Panc1 (cell line): ENCODE results near the gene PNKD. TPM values are rescaled to one million over a fixed set of nuclear protein-coding genes. Genes with fewer than 3 reads are reported as not detected.

ENCODE experiments used
- ATAC-seq: fragments of 200-7000 bp; cut with Tn5 transposase; 2 replicates; pipeline ENCODE4 v1.9.1; 2020; ENCODE audit warnings: mild to moderate bottlenecking, moderate library complexity
- BruUV-seq: library from RNA; stranded (reverse); fragments of 400-500 nt; replicated peaks from 2 replicates; lab custom pipeline; 2021; lab: Mats Ljungman, UMichigan
- CTCF ChIA-PET: fragments of 300-600 bp; sonication (Branson Sonifier 250); formaldehyde crosslinking; loops from one replicate; lab custom pipeline; 2022; ENCODE audit warnings: antibody characterized with exemption; lab: Charles Lee
- POLR2A ChIA-PET: fragments of 300-600 bp; sonication (Branson Sonifier 250); formaldehyde crosslinking; loops from one replicate; lab custom pipeline; 2022; ENCODE audit warnings: antibody characterized with exemption; lab: Charles Lee
- DNase-seq: peaks from one replicate; pipeline ENCODE4 v3.0.0-alpha.2; 2010; ENCODE audit warnings: low read depth, low spot score
- H3K27ac ChIP-seq: 2 replicates; pipeline ENCODE4 v1.5.1; 2011; ENCODE audit warnings: mild to moderate bottlenecking, low read length, inconsistent platforms
- H3K27me3 ChIP-seq: fragments of 200-500 bp; sonication (Bioruptor generic); 2 replicates; pipeline ENCODE4 v1.6.0; 2014; ENCODE audit warnings: low read length, inconsistent platforms; ENCODE audit not compliant: control insufficient read depth, insufficient read depth
- H3K36me3 ChIP-seq: fragments of 200-500 bp; sonication (Bioruptor generic); 2 replicates; pipeline ENCODE4 v1.5.1; 2014; ENCODE audit warnings: inconsistent platforms, mild to moderate bottlenecking, low read length, moderate library complexity; ENCODE audit not compliant: control insufficient read depth, insufficient read depth
- H3K4me1 ChIP-seq: 2 replicates; pipeline ENCODE4 v1.5.1; 2011; ENCODE audit warnings: inconsistent platforms, mild to moderate bottlenecking, low read length, moderate library complexity; ENCODE audit not compliant: control insufficient read depth, insufficient read depth
- H3K4me3 ChIP-seq, 2 experiments: 2 replicates each; pipeline ENCODE4 v1.5.1; 2011 to 2012; ENCODE audit warnings: low read depth in 2 of 2, low read length in 2 of 2, mild to moderate bottlenecking in 2 of 2, inconsistent platforms in 1 of 2, moderate library complexity in 1 of 2
- H3K9me3 ChIP-seq: fragments of 200-500 bp; sonication (Bioruptor generic); 2 replicates; pipeline ENCODE4 v1.5.1; 2014; ENCODE audit warnings: low read depth, mild to moderate bottlenecking, inconsistent platforms, low read length, moderate library complexity; ENCODE audit not compliant: control insufficient read depth, insufficient read depth
- POLR2AphosphoS5 ChIP-seq: IDR thresholded peaks from 2 replicates; pipeline ENCODE4 v1.6.1; 2012; ENCODE audit warnings: mild to moderate bottlenecking, low read depth, low read length, moderate library complexity
- REST ChIP-seq, 2 experiments: IDR thresholded peaks; 2 replicates each; pipeline ENCODE4 v1.6.1; 2011 to 2012; ENCODE audit warnings: low read depth in 2 of 2, control low read depth in 1 of 2, low read length in 1 of 2, mild to moderate bottlenecking in 1 of 2, moderate library complexity in 1 of 2; ENCODE audit not compliant: insufficient read depth in 1 of 2
- SIN3A ChIP-seq: IDR thresholded peaks from 2 replicates; pipeline ENCODE4 v1.6.1; 2012; ENCODE audit warnings: low read depth, mild to moderate bottlenecking, low read length, moderate library complexity, borderline replicate concordance; ENCODE audit not compliant: insufficient read depth
- TCF7L2 ChIP-seq: IDR thresholded peaks from 2 replicates; pipeline ENCODE4 v1.6.1; 2011; ENCODE audit warnings: mild to moderate bottlenecking, low read depth, low read length, inconsistent platforms
- in situ Hi-C: cut with HindIII; loops from 2 replicates; pipeline ENCODE4 v1.10.0; 2016; ENCODE audit warnings: low sequenced_read_pairs, low pct_unique_long_range_greater_than_20kb
- intact Hi-C: fragments of 100-400 bp; cut with micrococcal nuclease; formaldehyde crosslinking; loops from one replicate; pipeline ENCODE4 v1.10.0; 2022; ENCODE audit not compliant: unreplicated experiment
- total RNA-seq: library from RNA; stranded (reverse); gene quantifications from one replicate; pipeline ENCODE4 v1.2.1, GENCODE V29; 2021; ENCODE audit not compliant: unreplicated experiment
- TF ChIP-seq, protein P1 (sequence below): fragments of 450-650 bp; IDR thresholded peaks from 2 replicates; pipeline ENCODE4 v1.5.1; 2017; ENCODE audit warnings: mild to moderate bottlenecking

Gene PNKD
- total RNA-seq, 1 experiment from 2014 or later: 49.0 TPM

- ATAC-seq: no peak
- TF ChIP-seq REST (IDR thresholded peaks at IDR 0.05; ENCODE audit: insufficient read depth in 1 of 2, low read depth in 2 of 2, low read length in 1 of 2) (no peak), SIN3A (no peak), POLR2AphosphoS5 (no peak), TCF7L2 (no peak)
- TF ChIP-seq, protein P1, sequence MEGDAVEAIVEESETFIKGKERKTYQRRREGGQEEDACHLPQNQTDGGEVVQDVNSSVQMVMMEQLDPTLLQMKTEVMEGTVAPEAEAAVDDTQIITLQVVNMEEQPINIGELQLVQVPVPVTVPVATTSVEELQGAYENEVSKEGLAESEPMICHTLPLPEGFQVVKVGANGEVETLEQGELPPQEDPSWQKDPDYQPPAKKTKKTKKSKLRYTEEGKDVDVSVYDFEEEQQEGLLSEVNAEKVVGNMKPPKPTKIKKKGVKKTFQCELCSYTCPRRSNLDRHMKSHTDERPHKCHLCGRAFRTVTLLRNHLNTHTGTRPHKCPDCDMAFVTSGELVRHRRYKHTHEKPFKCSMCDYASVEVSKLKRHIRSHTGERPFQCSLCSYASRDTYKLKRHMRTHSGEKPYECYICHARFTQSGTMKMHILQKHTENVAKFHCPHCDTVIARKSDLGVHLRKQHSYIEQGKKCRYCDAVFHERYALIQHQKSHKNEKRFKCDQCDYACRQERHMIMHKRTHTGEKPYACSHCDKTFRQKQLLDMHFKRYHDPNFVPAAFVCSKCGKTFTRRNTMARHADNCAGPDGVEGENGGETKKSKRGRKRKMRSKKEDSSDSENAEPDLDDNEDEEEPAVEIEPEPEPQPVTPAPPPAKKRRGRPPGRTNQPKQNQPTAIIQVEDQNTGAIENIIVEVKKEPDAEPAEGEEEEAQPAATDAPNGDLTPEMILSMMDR: no peak
- Histone ChIP-seq H3K4me1 (peaks cover 13% of the 10 kb centered on the region), H3K4me3 (no peak overlapping the region), H3K9me3 (no peaks in the 10 kb centered on the region), H3K27ac (no peak overlapping the region), H3K36me3 (no peaks in the 10 kb centered on the region), H3K27me3 (no peaks in the 10 kb centered on the region)
- ChIA-PET POLR2A (no interaction called here), CTCF (no interaction called here)
- no peak for DNase-seq
- in situ Hi-C loops (no loop called here), intact Hi-C loops (no loop called here)
- BruUV-seq: no TSS peak
These were observed 49.6 kb downstream of the PNKD start for GRCh38 chr2:218319813-218320365.

DNA sequence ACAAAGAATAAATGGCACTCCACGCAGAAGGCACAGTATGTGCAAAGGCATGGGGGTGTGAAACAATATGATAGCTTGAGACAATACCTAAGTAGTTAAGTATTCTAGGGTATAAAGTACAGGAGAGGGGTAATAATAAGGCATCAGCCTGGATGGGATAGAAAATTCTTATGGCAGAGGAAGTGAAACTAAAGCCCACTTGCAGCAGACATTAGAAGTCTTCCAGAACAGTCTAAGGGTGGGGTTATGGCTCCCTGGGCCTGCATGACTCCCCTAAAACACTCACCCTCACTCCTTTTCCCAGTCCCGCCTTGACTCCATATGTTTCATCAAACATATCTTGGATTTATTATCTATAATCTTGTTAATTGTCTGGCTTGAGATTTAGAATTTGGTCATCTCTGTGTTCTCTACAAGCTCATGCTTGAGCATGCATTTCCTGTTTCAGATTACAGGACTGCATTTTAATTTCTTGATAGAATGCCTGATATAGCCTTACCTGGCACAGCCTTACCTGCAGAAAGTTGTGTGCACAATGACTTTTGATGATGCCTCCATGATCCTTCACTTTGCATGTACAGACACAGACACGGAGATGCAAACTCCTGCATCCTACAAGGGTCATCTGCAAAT is 50.5 kb downstream of the PNKD start:
- ATAC-seq (no peak), DNase-seq (no peak)
- BruUV-seq: no TSS peak
- Histone ChIP-seq H3K27me3 (no peaks in the 10 kb centered on the region), H3K36me3 (no peaks in the 10 kb centered on the region), H3K4me3 (no peak overlapping the region), H3K27ac (no peak overlapping the region), H3K4me1 (peaks cover 13% of the 10 kb centered on the region), H3K9me3 (no peaks in the 10 kb centered on the region)
- intact Hi-C loops: no loop called here
- CTCF ChIA-PET: no interaction called here
- in situ Hi-C loops: no loop called here
- TF ChIP-seq SIN3A (no peak), TCF7L2 (no peak), POLR2AphosphoS5 (no peak)
- TF ChIP-seq, protein P1: no peak
- POLR2A ChIA-PET: no interaction called here
